Skin of body (tissue), 2 donors: ENCODE data around the gene DDX31. TPM values are rescaled to one million over a fixed set of nuclear protein-coding genes. Genes with fewer than 3 reads are reported as not detected.
"Not testable (repeated sequence)": the region's sequence is repeated elsewhere in the genome, so short reads cannot be mapped to it uniquely, and the experiment has no call there.

Experiments used
- DNase-seq: peaks from one replicate; lab custom pipeline; 2025; lab: John Stamatoyannopoulos, UW
- total RNA-seq: library from RNA; depleted of rRNA; stranded (reverse); fragments of >200 nt; gene quantifications from one replicate; pipeline ENCODE4 v1.2.3, GENCODE V29; 2014

Gene DDX31
- total RNA-seq, 1 donor from 2014 or later = 13.8 TPM

DNA sequence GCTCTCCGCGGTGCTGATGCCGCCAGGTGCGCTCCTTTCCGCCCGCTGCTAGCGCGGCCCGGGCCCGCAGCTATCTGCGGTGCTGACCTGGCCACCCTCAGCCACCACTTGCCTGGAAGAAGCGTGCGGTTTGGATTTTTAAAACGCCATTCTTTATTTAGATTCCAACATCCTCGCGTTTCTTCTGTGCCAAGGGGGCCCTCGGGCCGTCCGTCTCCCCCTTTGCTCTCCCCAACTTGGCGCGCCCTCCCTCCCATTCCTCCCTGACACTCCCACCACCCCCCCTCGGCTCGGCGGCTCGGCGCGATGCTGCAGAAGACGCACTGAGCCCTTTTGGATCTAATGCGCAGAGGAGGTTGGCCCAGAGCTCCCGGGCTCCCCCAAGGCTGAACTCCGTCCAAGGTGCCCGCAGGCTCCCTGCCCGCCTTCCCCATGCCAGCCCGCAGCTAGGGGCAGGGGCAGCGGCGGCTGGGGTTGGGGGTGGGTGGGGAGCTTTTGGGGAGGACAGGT lies 87.5 kb downstream of the DDX31 start, which contains the start of gene BARHL1:
BARHL1 (plus strand) TSS at position 331 of the 510 bp plus-strand sequence. CDS start 192 bp downstream, outside the sequence.
- no peak for DNase-seq

DNA sequence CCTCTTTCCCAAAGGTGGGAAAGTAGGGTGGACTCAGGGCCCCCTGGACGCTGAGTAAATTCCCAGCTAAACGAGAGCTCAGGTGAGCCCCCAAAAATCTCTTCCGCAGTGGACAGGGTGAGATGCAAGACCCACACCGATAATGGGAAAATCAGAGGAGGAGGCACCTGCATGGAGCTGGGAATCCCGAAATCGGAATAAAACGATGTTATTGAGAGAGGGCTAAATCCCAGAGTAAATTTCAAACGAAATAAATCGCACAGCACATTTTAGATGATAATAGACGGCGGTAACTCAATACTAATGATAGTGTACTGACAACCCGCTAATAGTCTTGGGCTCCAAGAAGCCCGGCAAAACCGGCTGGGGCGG lies 90.4 kb downstream of the DDX31 start:
- no peak for DNase-seq

DNA sequence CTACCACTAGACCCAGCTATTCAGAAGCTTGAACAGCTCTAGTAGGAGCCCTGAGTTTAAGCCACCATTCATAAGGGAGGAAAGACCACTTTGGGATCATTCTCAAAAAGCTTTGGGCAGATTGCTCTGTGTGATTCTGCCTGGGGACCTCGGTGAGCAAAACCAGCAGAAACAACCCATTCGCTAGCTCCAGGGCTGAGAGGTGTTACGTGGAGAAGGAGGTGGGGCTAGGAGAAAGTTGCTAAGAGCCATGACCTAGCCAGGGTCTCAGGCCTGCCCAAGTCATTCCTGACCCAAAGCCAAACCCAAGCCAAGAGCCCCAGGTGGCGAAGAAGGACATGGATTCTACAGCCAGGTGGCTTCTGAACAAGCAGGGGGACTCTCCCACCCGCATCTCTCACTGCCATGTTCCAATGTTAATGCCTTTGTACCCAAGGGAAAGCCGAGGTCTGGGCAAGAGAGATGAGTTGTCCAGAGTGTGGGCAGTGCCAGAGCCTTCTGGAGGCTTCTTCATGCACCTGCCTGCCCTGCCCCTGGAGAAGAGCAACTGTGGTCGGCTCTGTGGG lies 91.3 kb downstream of the DDX31 start:
- no peak for DNase-seq

DNA sequence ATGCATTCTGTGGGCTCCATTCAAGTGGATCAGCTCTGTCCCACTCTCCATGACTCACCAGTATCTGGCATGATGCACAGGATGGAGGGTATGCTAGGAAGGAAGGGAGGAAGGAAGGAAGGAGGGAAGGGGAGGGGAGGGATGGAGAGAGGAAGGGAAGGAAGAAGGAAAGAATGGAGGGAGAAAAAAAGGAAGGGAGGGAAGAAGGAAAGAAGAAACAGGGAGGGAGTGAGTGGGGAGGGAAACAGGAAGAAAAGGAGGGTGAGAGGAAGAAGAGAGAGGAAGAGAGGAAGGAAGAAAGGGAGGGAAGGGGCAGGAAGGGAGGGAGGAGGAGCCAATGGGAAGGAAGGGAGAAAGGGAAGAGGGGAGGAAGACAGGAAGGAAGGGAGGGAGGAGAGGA lies 92.7 kb downstream of the DDX31 start:
- DNase-seq = no peak

DNA sequence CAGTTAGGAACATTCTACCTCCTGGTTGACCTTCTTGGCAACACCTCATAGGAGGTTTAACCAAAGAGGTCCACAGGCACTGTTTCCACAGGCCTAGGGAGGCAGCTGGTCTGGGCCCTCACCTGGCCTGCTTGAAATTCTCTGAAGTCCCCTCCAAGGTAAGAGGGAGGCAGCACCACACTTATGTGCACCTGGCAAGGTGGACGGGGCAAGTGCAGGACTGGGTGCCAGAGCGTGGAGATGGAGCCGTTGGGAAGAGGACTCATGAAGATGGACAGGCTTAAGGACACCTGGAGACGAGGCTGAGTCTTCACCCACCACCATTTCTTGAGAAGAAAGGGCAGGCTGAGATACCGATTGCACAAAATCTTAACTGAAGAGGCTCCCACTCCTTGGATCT lies 94.0 kb downstream of the DDX31 start:
- no peak for DNase-seq

DNA sequence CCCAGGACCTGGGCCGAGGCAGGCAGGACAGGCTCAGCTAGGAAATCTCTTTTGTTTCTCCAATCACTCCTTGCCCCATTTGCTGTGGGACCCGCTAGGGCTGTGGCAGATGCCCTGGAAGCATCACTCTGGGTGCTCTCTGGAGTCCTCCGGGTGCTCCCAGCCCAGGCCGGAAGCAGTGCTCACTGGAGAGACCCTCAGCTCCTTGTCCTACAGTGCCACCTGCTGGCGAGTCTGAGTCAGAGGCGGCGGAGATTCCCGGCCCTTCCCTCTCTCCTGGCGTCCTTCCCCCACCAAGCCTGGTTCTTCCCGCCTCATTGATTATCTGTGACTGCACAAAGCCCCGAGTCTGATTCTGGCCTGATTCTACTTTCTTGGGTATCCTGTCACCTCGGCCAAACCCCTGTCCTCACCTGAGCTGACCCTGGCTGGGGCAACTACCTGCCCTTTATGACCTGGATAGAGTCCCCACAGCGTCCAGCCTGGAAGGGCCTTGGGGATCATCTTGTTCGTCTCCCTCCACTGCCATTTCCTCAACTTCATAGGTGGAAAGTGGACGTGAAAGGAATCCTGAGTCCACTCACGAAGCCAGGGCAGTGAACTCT lies 94.7 kb downstream of the DDX31 start:
- peak; percentile 42 for DNase-seq

DNA sequence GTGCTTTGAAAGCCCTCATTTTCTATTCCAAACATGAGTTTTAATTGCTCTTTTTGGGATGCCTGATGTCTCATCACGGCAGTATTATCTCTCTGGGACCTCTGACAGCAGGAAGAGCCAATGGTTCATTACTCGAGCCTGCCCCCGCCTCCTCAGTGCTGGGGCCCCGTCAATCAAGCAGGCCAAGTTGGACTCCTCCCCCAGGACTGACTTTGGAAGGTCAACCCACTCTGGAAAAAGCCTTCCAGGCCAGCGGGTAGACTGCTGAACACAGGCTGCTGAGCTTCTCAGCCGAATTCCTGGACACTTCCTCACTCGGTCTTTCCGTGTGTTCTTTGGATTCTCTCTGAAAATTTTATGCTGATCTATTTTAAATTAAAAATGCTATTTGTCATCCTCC lies 96.9 kb downstream of the DDX31 start:
- no peak for DNase-seq

DNA sequence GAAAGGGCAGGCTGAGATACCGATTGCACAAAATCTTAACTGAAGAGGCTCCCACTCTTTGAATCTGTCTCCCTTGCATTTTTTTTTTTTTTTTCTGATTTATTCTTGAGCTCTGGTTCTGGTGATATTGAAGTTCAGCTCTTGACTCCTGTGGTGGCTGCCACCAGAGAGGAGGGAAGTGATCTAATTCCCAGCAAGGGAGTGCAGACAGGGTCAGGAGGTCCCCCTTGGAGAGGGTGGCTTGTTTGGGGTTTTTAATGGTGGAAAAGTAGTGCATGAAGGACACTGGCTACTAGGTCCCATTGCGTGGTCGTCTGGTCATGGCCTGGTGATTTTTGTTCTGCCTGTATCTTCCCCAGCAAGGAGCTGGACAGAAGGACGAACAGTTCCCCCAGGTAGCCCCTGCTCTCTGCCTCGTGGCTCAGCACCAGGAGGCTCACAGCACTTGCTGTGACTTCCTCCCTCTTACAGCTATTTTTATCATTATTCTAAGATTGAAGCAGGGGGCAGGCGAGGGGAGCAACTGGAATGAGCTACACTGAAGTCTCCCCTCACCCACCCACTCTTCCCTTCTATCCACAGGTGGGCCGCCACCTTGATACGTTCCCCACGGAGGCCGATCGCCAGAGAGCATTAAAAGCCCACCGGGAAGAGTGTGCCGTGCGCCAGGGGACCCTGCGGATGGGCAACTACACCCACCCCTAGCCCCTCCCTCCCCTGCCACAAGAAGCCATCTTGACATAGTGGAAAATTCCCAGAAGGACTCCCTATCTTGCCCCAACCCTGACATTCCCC lies 97.8 kb downstream of the DDX31 start:
- no peak for DNase-seq

DNA sequence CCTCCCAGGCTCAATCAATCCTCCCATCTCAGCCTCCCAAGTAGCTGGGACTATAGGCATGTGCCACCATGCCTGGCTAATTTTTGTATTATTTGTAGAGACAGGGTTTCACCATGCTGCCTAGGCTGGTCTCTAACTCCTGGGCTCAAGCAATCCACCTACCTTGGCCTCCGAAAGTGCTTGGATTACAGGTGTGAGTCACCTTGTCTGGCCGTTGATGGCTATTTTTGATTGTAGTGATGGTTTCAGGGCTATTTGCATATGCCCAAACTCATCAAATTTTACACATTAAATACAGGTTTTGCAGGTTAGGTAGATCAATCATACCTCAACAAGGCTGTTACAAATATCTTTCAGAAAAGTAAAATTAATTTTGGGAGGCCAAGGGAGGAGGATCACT lies 101.0 kb downstream of the DDX31 start:
- DNase-seq = not testable (repeated sequence)

DNA sequence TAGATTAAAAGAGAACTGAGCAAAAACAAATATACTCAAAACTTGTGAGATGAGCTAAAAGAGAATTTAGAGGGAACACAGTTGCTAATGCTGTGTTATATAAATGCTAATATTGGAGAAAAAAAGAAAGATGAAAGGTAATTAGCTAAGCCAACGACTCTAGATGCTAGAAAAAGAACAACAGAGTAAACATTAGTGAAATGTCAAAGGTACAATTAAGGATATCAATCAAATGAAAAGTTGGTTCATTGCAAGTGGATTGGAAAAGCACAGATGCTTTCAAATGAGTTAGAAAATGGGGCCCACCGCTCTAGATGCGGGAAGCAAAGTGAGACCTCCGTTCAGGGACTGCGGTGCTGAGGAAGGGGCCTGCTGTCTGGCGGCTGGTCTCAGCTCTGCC lies 105.3 kb downstream of the DDX31 start:
- no peak for DNase-seq

DNA sequence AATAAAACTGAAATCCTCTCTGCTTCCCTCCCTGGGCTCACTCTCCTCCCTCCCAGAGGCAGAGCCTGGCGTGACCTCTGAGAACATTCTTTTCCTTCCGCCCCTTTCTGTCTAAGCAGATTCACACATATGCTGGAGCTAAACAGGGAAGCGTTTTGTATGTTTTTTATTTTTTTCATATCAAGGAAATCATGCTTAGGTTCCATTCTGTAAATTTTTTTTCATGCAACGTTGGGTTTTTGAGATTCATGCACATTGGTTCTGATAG lies 107.5 kb downstream of the DDX31 start:
- no peak for DNase-seq

DNA sequence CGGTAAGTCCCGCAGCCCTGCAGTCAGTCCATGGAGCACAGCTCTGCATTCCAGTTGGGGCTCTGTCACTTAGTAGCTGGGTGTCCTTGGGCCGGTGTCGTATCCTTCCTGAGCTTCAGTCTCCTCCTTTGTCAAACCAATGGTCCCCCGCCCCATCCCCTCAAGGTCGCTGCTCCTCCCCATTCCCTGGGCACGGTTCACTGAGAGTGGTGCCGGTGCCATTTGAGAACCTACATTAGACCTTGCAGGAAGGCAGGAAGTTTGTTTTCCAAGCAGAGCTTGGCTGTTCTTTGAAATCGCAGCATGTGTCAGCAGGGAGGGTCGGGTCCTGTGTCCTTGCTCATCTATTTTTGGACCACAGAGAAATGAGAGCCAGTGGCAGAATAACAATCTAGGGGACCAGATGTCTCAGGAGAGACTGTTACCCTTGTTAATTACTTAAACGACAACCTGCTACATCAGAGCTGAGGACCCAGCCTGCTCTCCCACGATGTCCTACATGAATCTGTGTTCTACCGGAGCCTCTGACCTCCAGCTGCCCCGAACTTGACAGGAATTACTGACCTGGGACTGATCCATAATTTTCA lies 109.1 kb downstream of the DDX31 start:
- DNase-seq = no peak

DNA sequence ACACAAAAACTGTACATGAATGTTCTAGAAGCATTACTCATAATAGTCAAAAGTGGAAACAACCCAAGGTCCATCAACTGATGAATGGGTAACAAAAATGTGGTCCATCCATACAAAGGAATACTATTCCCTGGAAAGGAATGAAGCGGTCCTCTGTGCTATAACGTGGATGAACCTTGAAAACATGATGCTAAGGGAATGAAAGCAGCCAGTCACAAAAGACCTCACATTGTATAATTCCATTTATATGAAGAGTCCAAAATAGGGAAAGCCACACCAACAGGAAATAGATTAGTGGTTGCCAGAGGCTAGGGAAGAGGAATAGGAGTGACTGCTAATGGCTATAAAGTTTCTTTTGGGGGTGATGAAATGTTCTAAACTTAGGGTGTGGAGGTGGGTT lies 110.1 kb downstream of the DDX31 start:
- no peak for DNase-seq

DNA sequence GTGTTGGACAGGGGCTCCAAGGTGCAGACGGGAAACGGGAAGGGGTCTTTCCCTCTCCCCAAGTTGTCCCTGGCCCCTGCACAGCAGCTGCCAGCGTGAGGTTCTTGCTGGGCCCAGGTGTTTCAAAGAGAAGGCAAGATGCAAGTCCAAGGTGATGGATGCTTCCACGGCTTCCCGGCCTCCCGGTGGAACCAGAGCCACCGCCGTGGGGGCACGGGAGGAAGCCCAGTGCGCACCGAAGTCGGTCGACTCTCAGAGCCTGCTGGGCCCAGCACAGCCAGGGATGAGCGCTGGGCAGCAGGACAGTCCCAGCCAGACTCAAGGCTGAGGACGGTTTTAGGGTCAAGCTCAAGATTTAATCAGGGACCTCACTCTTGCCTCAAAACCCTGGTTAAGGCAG lies 112.6 kb downstream of the DDX31 start:
- no peak for DNase-seq

DNA sequence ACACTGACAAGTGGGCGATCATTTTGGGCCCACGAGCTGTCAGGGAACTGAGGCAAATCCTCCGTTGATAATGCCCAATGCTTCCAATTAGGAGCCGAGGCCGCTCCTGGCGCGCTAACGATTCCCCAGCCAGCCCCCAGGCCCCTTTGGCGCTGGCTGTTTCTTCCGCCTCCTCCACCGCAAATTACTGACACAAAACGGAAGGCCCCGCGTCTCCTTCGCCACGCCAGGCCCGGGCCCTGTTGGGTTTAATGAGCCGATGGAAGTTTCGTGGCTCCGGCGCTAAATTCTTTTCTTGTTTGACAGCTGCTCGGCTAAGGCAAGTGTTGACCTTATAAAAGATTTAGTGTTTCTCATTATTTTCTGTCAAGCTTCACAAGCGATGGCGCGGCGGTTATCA lies 113.1 kb downstream of the DDX31 start:
- DNase-seq = no peak

DNA sequence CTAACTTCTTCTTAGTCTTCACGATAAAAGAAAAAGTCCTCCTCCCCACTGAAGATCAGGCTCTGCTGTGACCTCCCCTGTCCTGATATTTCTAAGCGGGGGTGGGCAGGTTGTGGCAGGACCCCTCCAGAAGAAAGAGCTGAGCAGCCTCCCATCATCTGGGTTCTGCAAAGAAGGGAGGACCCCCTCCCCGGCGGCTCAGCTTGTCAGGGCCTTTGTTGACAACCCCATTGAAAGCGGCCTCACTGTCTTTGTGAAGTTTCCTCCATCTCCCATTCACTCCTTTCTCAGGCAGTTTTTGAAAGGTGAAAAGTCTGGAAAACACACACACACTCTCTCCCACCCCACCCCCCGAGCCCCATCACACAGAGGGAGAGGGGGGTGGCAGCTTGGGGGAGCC lies 113.5 kb downstream of the DDX31 start:
- DNase-seq = no peak

DNA sequence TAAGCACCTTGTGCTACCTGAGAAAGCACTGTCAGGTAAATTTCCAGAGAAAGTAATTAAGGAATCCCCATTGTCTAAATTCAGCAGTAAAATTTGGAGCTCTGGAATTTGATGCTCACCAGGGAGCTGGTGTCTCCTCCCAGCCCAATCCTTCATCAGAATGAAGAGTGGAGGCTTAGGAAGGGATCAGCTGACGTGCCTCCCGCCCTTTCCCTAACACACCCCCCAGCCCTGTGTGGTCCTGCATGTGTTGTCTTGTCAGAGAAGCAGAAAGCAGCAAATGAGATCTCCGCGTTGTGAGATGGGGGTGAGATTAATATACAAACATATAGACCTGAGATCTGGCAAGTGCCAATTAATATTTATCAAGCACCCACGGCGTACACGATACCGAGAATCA lies 114.3 kb downstream of the DDX31 start:
- no peak for DNase-seq

DNA sequence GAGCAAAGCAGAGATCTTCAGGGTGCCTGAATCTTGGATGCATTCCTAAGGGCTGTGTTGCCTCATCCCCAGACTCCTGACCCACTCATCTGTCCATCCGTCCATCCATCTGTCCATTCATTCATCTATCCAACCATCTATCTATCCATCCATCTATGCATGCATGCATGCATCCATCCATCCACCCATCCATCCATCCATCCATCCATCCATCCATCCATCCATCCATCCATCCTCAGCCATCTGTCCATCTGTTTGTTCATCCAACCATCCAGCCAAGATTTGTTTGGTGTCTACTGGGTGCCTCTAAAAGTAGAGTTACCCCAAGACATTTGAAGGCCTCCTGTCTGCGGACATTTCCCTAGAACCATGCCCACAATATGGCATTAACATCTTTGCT lies 115.0 kb downstream of the DDX31 start:
- DNase-seq = no peak

DNA sequence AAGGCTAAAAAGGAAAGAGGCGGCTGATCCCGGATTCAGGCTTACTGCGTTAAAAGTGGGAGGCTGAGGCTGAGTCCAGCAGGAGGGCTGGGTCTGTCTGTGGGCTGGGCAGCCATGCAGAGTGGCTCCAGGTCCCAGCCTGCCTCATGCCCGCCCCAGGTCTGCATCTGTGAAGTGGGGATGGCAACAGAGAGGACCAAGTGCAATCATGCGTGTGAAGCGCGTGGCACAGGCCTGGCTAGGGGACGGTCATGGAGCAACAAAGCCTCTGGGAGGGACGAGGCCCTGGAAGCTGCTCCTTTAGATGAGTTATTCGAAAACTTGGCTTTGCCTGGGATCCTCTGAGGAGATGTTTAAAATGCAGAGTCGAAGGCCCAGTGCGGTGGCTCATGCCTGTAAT lies 117.7 kb downstream of the DDX31 start:
- DNase-seq = no peak

DNA sequence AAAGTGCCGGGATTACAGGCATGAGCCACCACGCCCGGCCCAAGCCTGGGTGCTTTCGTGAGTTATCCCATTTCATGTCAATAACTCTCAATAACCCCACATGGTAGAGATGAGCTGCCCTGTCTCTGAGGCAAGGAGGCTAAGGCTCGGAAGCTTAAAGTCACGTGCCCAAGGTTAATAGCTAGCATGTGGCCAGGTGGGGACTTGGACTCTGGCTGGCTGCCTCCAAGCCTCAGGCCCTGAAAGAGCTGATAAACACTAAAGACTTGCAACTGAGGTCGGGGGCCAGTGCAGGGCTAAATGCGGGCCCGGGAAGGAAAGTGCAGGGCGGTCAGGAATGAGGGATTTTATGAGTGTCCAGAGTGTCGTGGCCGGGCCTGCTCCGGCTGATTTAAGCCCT lies 118.2 kb downstream of the DDX31 start:
- no peak for DNase-seq

DNA sequence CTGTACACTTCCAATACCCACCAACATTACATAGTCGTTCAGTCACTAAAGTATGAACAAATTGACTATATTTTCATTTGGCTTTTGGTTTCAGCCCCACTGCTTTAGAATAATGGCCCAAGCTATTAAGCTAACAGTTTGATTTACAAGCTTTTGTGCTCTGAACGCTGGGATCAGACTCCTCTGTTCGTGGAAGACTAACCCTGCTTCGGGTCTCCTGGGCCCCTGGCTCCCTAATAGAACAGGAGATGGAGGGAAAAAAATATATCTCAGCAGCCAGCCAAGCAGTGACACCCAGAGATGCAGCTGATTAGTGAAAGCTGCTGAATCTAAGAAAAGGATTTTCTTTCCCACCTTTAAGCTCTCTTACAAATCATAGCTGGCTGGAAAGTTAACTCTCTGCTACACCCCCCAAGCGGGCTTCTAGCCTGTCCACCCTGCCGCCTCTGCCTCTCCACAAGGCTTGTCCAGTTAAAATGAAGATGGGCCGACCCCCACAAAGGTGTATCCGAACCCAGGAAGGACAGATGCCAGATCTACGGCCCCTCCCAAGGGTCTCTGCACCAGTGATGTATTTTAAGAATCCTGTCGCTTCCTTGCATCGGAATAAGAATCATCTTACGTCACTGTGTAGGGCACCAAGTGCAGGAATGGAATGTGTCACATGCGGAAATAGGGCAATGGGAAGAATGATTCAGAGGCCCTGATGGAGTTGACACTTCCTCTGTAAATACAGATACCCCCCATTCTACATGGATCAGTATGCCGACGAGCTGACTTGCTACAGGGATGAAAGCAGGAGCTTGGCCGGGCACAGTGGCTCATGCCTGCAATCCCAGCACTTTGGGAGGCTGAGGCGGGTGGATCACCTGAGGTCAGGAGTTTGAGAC lies 120.8 kb downstream of the DDX31 start:
- no peak for DNase-seq
